ENCODE measurements around the gene RNF25. TPM values are rescaled to one million over a fixed set of nuclear protein-coding genes. Genes with fewer than 3 reads are reported as not detected.
A peak's percentile ranks its signal among the peaks of the same experiment; 100 is the strongest.

RNF25 gene
- polyA plus RNA-seq, 2 of the 4 experiments (the other 2 are of a cell fraction), result 33.8 to 61.5 TPM

DNA sequence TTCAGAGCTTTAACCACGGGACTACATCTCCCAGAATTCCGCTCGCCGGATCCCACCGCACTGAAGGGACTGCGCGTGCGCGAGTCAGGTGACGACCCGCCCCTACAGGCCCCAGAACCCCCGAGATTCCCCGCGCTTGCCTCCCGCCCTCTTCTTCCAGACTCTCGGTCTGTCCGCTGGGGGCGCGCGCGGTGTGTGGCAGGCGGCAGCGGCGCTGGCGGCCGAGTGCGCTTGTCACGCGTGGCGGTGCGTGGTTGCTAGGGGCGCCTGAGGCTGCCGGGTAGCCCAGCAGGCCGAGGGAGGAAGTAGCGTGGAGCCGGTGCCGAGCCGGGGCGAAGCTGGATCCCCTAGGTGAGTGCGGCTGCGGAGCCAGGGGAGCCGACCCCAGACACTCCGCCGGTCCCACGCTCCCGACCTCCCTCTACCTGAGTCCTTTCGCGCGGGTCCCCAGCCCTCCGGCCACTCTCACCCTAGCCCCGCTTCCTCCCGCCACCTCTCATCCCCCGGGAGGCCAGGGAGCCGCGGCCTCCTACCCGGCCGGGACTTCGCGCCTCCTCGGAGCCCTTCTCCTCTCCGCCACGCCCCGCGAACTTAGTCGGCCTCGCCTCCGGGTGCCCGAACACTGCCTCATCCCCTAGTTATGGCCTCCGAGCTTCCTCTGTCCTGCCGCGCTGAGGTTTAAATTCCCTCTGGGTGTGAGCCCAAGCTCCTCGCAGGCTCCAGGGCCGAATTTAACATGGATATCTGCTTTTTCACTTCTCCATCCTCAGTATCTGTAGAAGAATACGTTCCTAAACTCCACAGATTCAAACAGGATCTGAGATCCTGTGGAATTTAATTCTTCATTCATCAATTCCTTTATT, 39.1 kb upstream of the RNF25 start, which contains the start of gene TTLL4:
Gene TTLL4 (plus strand): TSS at position 149 of the 863 bp plus-strand sequence. CDS start 26,842 bp downstream, outside the sequence.
- WGBS (ENCODE audit: missing lambda C conversion rate), result under 1% methylated on average over 53 of the region's 74 CpGs
- ChIA-PET POLR2A (interaction anchor here (0.6 to 1.6 kb wide), 9 partner anchors 15 to 199 kb away, joined by 3 to 6 read pairs (median 3); partner anchors contain the start of gene PLCD4), CTCF (interaction anchor here (0.5 to 5.2 kb wide), 37 partner anchors 9 to 269 kb away, joined by 3 to 54 read pairs (median 4); partner anchors contain the start of genes BCS1L, RNF25, STK36 and ZNF142)
- FAIRE-seq (no peak), ATAC-seq (peak; percentile 97), DNase-seq (ENCODE audit: low read depth in 1 of 2, low spot score in 1 of 2) (peak; percentile 95)
- Histone ChIP-seq H3K9me3 (no peaks in the 10 kb centered on the region), H3K27ac (peak within 1 kb of the TSS; percentile 95 to 98), H3K4me3 (peak within 1 kb of the TSS; percentile 93), H3K4me1 (peaks cover 10% of the 10 kb centered on the region; the same call in 2 of the 3 replicates), H3K4me2 (peak within 1 kb of the TSS; percentile 77)
- TF ChIP-seq KDM1A (IDR thresholded peaks at IDR 0.05; ENCODE audit: low read depth) (no peak), RNF2 (IDR thresholded peaks at IDR 0.05; ENCODE audit: borderline replicate concordance, low read depth) (no peak), POLR2A (IDR thresholded peaks at IDR 0.05; ENCODE audit: low read length) (peak; percentile 87), RFX5 (IDR thresholded peaks at IDR 0.05) (0 out of 2 replicates have a peak, but pooled peaks have one; percentile 38), NR3C1 (IDR thresholded peaks at IDR 0.05) (no peak), PHF8 (IDR thresholded peaks at IDR 0.05; ENCODE audit: borderline replicate concordance, low read depth) (peak; percentile 69; the same call in 1 of the 2 replicates), ZFP36 (IDR thresholded peaks at IDR 0.05; ENCODE audit: borderline replicate concordance, partially characterized antibody) (no peak), TFCP2L1 (CRISPR knock-in tag; IDR thresholded peaks at IDR 0.05) (0 out of 2 replicates have a peak, but pooled peaks have one; percentile 40), REST (IDR thresholded peaks at IDR 0.05) (0 out of 2 replicates have a peak, but pooled peaks have one; percentile 18), KDM5A (IDR thresholded peaks at IDR 0.05) (peak; percentile 50), NPAS2 (CRISPR knock-in tag; IDR thresholded peaks at IDR 0.05; ENCODE audit: borderline replicate concordance) (no peak), HOXB5 (CRISPR knock-in tag; IDR thresholded peaks at IDR 0.05) (0 out of 2 replicates have a peak, but pooled peaks have one; percentile 41), FOSB (CRISPR knock-in tag; IDR thresholded peaks at IDR 0.05) (no peak), HOXA7 (CRISPR knock-in tag; IDR thresholded peaks at IDR 0.05) (no peak), RAD21 (conservative IDR thresholded peaks at IDR 0.05 in 1 of 2, IDR thresholded peaks at IDR 0.05 in 1 of 2) (peak; percentile 58 to 73), USF2 (IDR thresholded peaks at IDR 0.05) (peak; percentile 80), CBX8 (IDR thresholded peaks at IDR 0.05) (no peak), FOXS1 (CRISPR knock-in tag; IDR thresholded peaks at IDR 0.05) (no peak), BHLHE40 (IDR thresholded peaks at IDR 0.05; ENCODE audit: low read depth, low read length) (peak; percentile 15; the same call in 1 of the 2 replicates), E2F6 (IDR thresholded peaks at IDR 0.05; ENCODE audit: borderline replicate concordance, low read depth) (peak; percentile 57), SMC3 (IDR thresholded peaks at IDR 0.05) (peak; percentile 57), POLR2AphosphoS2 (conservative IDR thresholded peaks at IDR 0.05; ENCODE audit: low read length) (no peak), MYC (IDR thresholded peaks at IDR 0.05; ENCODE audit: borderline replicate concordance, low read length) (peak; percentile 78; the same call in 1 of the 2 replicates), CTCF (IDR thresholded peaks at IDR 0.05) (peak; percentile 74), NFE2L2 (conservative IDR thresholded peaks at IDR 0.05; ENCODE audit: low read length) (no peak)
- TF ChIP-seq, protein P1, sequence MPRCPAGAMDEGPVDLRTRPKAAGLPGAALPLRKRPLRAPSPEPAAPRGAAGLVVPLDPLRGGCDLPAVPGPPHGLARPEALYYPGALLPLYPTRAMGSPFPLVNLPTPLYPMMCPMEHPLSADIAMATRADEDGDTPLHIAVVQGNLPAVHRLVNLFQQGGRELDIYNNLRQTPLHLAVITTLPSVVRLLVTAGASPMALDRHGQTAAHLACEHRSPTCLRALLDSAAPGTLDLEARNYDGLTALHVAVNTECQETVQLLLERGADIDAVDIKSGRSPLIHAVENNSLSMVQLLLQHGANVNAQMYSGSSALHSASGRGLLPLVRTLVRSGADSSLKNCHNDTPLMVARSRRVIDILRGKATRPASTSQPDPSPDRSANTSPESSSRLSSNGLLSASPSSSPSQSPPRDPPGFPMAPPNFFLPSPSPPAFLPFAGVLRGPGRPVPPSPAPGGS (IDR thresholded peaks at IDR 0.05), result peak; percentile 54; the same call in 1 of the 3 replicates
- TF ChIP-seq, protein P2, sequence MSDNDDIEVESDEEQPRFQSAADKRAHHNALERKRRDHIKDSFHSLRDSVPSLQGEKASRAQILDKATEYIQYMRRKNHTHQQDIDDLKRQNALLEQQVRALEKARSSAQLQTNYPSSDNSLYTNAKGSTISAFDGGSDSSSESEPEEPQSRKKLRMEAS (IDR thresholded peaks at IDR 0.05), result peak; percentile 88
- TF ChIP-seq, protein P3, sequence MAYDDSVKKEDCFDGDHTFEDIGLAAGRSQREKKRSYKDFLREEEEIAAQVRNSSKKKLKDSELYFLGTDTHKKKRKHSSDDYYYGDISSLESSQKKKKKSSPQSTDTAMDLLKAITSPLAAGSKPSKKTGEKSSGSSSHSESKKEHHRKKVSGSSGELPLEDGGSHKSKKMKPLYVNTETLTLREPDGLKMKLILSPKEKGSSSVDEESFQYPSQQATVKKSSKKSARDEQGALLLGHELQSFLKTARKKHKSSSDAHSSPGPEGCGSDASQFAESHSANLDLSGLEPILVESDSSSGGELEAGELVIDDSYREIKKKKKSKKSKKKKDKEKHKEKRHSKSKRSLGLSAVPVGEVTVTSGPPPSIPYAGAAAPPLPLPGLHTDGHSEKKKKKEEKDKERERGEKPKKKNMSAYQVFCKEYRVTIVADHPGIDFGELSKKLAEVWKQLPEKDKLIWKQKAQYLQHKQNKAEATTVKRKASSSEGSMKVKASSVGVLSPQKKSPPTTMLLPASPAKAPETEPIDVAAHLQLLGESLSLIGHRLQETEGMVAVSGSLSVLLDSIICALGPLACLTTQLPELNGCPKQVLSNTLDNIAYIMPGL (CRISPR knock-in tag; IDR thresholded peaks at IDR 0.05; ENCODE audit: borderline replicate concordance), result no peak; the same call in 1 of the 2 replicates

Data from A549 (cell line).